MCF 10A (cell line): ENCODE measurements around the gene CNTN6. TPM values are rescaled to one million over a fixed set of nuclear protein-coding genes. Genes with fewer than 3 reads are reported as not detected.

Experiments used
- BruUV-seq: library from RNA; stranded (reverse); fragments of 400-500 nt; replicated peaks from 2 replicates; lab custom pipeline; 2021; lab: Mats Ljungman, UMichigan
- CTCF ChIA-PET: fragments of 300-600 bp; sonication (Branson Sonifier 250); formaldehyde crosslinking; extraction: SDS; loops from one replicate; lab custom pipeline; 2021; ENCODE audit warnings: antibody characterized with exemption, inconsistent platforms; lab: Yijun Ruan, JAX
- POLR2A ChIA-PET: fragments of 300-600, 350-650 bp; sonication (Branson Sonifier 250); formaldehyde crosslinking; extraction: SDS; loops from one replicate; lab custom pipeline; 2020; ENCODE audit warnings: antibody characterized with exemption, inconsistent platforms; lab: Yijun Ruan, JAX
- DNase-seq: peaks from one replicate; pipeline ENCODE4 v3.0.0-alpha.2; 2018; ENCODE audit not compliant: unreplicated experiment
- H3K27ac Mint-ChIP-seq: one replicate; pipeline ENCODE4 v1.8.0; 2022; ENCODE audit warnings: mild to moderate bottlenecking, low read depth, mixed read lengths; ENCODE audit not compliant: unreplicated experiment
- H3K27me3 Mint-ChIP-seq: one replicate; pipeline ENCODE4 v1.8.0; 2022; ENCODE audit warnings: mixed read lengths; ENCODE audit not compliant: insufficient read depth, unreplicated experiment
- H3K36me3 Mint-ChIP-seq: one replicate; pipeline ENCODE4 v1.8.0; 2022; ENCODE audit warnings: mild to moderate bottlenecking, moderate library complexity, mixed read lengths; ENCODE audit not compliant: insufficient read depth, unreplicated experiment
- H3K4me1 Mint-ChIP-seq: one replicate; pipeline ENCODE4 v1.8.0; 2022; ENCODE audit warnings: mixed read lengths; ENCODE audit not compliant: insufficient read depth, unreplicated experiment
- H3K4me3 Mint-ChIP-seq: one replicate; pipeline ENCODE4 v1.8.0; 2022; ENCODE audit warnings: mild to moderate bottlenecking, moderate library complexity, mixed read lengths; ENCODE audit not compliant: unreplicated experiment
- H3K9me3 Mint-ChIP-seq: one replicate; pipeline ENCODE4 v1.8.0; 2022; ENCODE audit warnings: mixed read lengths; ENCODE audit not compliant: unreplicated experiment
- CTCF ChIP-seq: fragments of 200-600 bp; IDR thresholded peaks from one replicate; pipeline ENCODE4 v1.8.0; 2022; ENCODE audit warnings: antibody characterized with exemption, mild to moderate bottlenecking; ENCODE audit not compliant: unreplicated experiment
- intact Hi-C: fragments of 100-400 bp; cut with micrococcal nuclease; formaldehyde crosslinking; loops from 2 replicates; pipeline ENCODE4 v1.14.1; 2022
- total RNA-seq: library from RNA; stranded (reverse); gene quantifications from 2 replicates; pipeline ENCODE4 v1.2.3, GENCODE V29; 2022

The CNTN6 gene
- total RNA-seq, 1 experiment from 2014 or later: not detected

- Mint-ChIP-seq H3K9me3 (no peaks in the 10 kb centered on the region), H3K36me3 (no peaks in the 10 kb centered on the region), H3K4me1 (no peaks in the 10 kb centered on the region), H3K27me3 (no peaks in the 10 kb centered on the region), H3K27ac (no peak overlapping the region), H3K4me3 (no peak overlapping the region)
- peak; percentile 46 for TF ChIP-seq CTCF
- BruUV-seq: no TSS peak
- CTCF ChIA-PET: interaction anchor here (1.0 kb wide), 1 partner anchor 1840 kb away, joined by 3 read pairs; no protein-coding TSS in a partner anchor
- peak; percentile 28 for DNase-seq
- POLR2A ChIA-PET: no interaction called here
- intact Hi-C loops: loop anchor here (2.0 kb wide), 1 partner anchor 179 kb away; no protein-coding TSS in a partner anchor
Observed at GRCh38 chr3:1082108-1082507, 10.7 kb upstream of the CNTN6 start.

- no peaks in the 10 kb centered on the region for H3K9me3 Mint-ChIP-seq
- POLR2A ChIA-PET: interaction anchor here (0.9 kb wide), 1 partner anchor 822 kb away, joined by 3 read pairs; no protein-coding TSS in a partner anchor
- H3K36me3 Mint-ChIP-seq: no peaks in the 10 kb centered on the region
- no peaks in the 10 kb centered on the region for H3K27me3 Mint-ChIP-seq
- CTCF ChIA-PET: interaction anchor here (0.6 to 2.7 kb wide), 6 partner anchors 510 to 1937 kb away, joined by 3 to 15 read pairs (median 5); no protein-coding TSS in a partner anchor
- peak overlapping the region; percentile 17 for H3K4me3 Mint-ChIP-seq
- BruUV-seq: no TSS peak
- DNase-seq: peak; percentile 36
- H3K27ac Mint-ChIP-seq: no peak overlapping the region
- intact Hi-C loops: loop anchor here (1.0 to 5.0 kb wide), 4 partner anchors 165 to 1928 kb away; no protein-coding TSS in a partner anchor
- TF ChIP-seq CTCF: peak; percentile 25
- no peaks in the 10 kb centered on the region for H3K4me1 Mint-ChIP-seq
Observed at GRCh38 chr3:1087066-1087560, 5.7 kb upstream of the CNTN6 start.

- BruUV-seq: no TSS peak
Observed at GRCh38 chr3:1088503-1088902, 4.3 kb upstream of the CNTN6 start.

GRCh38 chr3:1091286-1091685 lies 1.5 kb upstream of the CNTN6 start:
- DNase-seq: no peak
- ChIA-PET POLR2A (no interaction called here), CTCF (no interaction called here)
- no TSS peak for BruUV-seq
- Mint-ChIP-seq H3K4me1 (no peaks in the 10 kb centered on the region), H3K9me3 (no peaks in the 10 kb centered on the region), H3K27ac (no peak overlapping the region), H3K36me3 (no peaks in the 10 kb centered on the region), H3K4me3 (no peak overlapping the region), H3K27me3 (no peaks in the 10 kb centered on the region)
- no peak for TF ChIP-seq CTCF
- intact Hi-C loops: no loop called here

More at GRCh38 chr3:1088503-1088902, 4.3 kb upstream of the CNTN6 start:
- H3K4me1 Mint-ChIP-seq: no peaks in the 10 kb centered on the region
- ChIA-PET POLR2A (no interaction called here), CTCF (no interaction called here)
- TF ChIP-seq CTCF: no peak
- no peaks in the 10 kb centered on the region for H3K9me3 Mint-ChIP-seq
- no peaks in the 10 kb centered on the region for H3K27me3 Mint-ChIP-seq
- H3K4me3 Mint-ChIP-seq: no peak overlapping the region
- intact Hi-C loops: loop anchor here (5.0 kb wide), 2 partner anchors 164 to 1834 kb away; no protein-coding TSS in a partner anchor
- no peak overlapping the region for H3K27ac Mint-ChIP-seq
- no peak for DNase-seq
- H3K36me3 Mint-ChIP-seq: no peaks in the 10 kb centered on the region
